HCT116 (cell line): ENCODE data around the gene ARHGEF10L. TPM values are rescaled to one million over a fixed set of nuclear protein-coding genes. Genes with fewer than 3 reads are reported as not detected.
"Not testable (repeated sequence)": the region's sequence is repeated elsewhere in the genome, so short reads cannot be mapped to it uniquely, and the experiment has no call there.

Experiments
- ATAC-seq: fragments of 200-7000 bp; cut with Tn5 transposase; 2 replicates; pipeline ENCODE4 v1.9.1; 2020; ENCODE audit warnings: mild to moderate bottlenecking, moderate library complexity
- BruUV-seq: library from RNA; stranded (reverse); fragments of 400-500 nt; replicated peaks from 2 replicates; lab custom pipeline; 2021; lab: Mats Ljungman, UMichigan
- CTCF ChIA-PET: fragments of 300-600 bp; sonication (Branson Sonifier 250); formaldehyde crosslinking; loops from one replicate; lab custom pipeline; 2021; ENCODE audit warnings: antibody characterized with exemption; lab: Charles Lee
- POLR2A ChIA-PET: fragments of 300-600, 350-600 bp; sonication (Branson Sonifier 250); formaldehyde crosslinking; loops from one replicate; lab custom pipeline; 2021; ENCODE audit warnings: antibody characterized with exemption; lab: Charles Lee
- RAD21 ChIA-PET, 2 experiments: fragments of 300-600 bp; sonication (Branson Sonifier 250); formaldehyde crosslinking; loops; one replicate each; lab custom pipeline; 2023; ENCODE audit warnings: low total read pairs in 2 of 2; ENCODE audit not compliant: uncharacterized antibody in 2 of 2, unreplicated experiment in 2 of 2, low non-redundant PET in 1 of 2; lab: Charles Lee
- DNase-seq: peaks from one replicate; pipeline ENCODE4 v3.0.0-alpha.2; 2010; ENCODE audit warnings: low read depth, low spot score
- H2AFZ ChIP-seq: fragments of 200-600 bp; shearing (Covaris generic), sonication (generic); 2 replicates; pipeline ENCODE4 v1.6.1; 2017; ENCODE audit warnings: low read depth, mixed run types, mixed read lengths, antibody characterized with exemption, low read length; ENCODE audit not compliant: poor library complexity, severe bottlenecking
- H3K27ac ChIP-seq: 2 replicates; pipeline ENCODE4 v1.5.1; 2012; ENCODE audit warnings: low read depth, low read length
- H3K27me3 ChIP-seq: fragments of 200-600 bp; sonication (generic); 2 replicates; pipeline ENCODE4 v1.6.1; 2016; ENCODE audit warnings: mixed run types, low read length, mixed read lengths; ENCODE audit not compliant: insufficient read depth
- H3K36me3 ChIP-seq, 2 experiments: fragments of 200-500 bp in 1 of 2; fragments of 200-600 bp in 1 of 2; sonication (Bioruptor generic) in 1 of 2; sonication (generic) in 1 of 2; 2 replicates each; pipeline versions ENCODE4 v1.5.1 to v1.6.1; 2014 to 2016; ENCODE audit warnings: low read length in 2 of 2, inconsistent platforms in 1 of 2, mixed read lengths in 1 of 2, mixed run types in 1 of 2; ENCODE audit not compliant: insufficient read depth in 2 of 2, control insufficient read depth in 1 of 2
- H3K4me1 ChIP-seq, 2 experiments: fragments of 200-600 bp in 1 of 2; sonication (generic) in 1 of 2; 2 replicates each; pipeline versions ENCODE4 v1.5.1 to v1.6.1; 2012 to 2017; ENCODE audit warnings: low read length in 2 of 2, inconsistent platforms in 1 of 2, mild to moderate bottlenecking in 1 of 2, mixed read lengths in 1 of 2, mixed run types in 1 of 2, moderate library complexity in 1 of 2; ENCODE audit not compliant: insufficient read depth in 2 of 2, control insufficient read depth in 1 of 2
- H3K4me2 ChIP-seq: fragments of 200-600 bp; sonication (generic); 2 replicates; pipeline ENCODE4 v1.6.1; 2017; ENCODE audit warnings: mixed run types, low read length, mixed read lengths
- H3K4me3 ChIP-seq, 2 experiments: fragments of 200-600 bp in 1 of 2; sonication (generic) in 1 of 2; replicated peaks in 1 of 2; 2 replicates each; pipeline ENCODE4 v1.5.1; 2011 to 2016; ENCODE audit warnings: low read length in 2 of 2, control low read depth in 1 of 2, low read depth in 1 of 2, mild to moderate bottlenecking in 1 of 2, mixed read lengths in 1 of 2, mixed run types in 1 of 2
- H3K79me2 ChIP-seq: fragments of 200-600 bp; sonication (generic); 2 replicates; pipeline ENCODE4 v1.6.1; 2017; ENCODE audit warnings: mild to moderate bottlenecking, mixed run types, low read length, moderate library complexity, mixed read lengths; ENCODE audit not compliant: insufficient read depth
- H3K9ac ChIP-seq: fragments of 200-600 bp; sonication (generic); 2 replicates; pipeline ENCODE4 v1.6.1; 2016; ENCODE audit warnings: low read length, mixed read lengths
- H3K9me2 ChIP-seq: fragments of 200-600 bp; sonication (generic), shearing (Covaris generic); 2 replicates; pipeline ENCODE4 v1.6.1; 2017; ENCODE audit warnings: mixed run types, mild to moderate bottlenecking, moderate library complexity; ENCODE audit not compliant: insufficient read depth
- H3K9me3 ChIP-seq, 2 experiments: fragments of 200-500 bp in 1 of 2; fragments of 200-600 bp in 1 of 2; sonication (Bioruptor generic) in 1 of 2; sonication (generic) in 1 of 2; 2 replicates each; pipeline ENCODE4 v1.6.1; 2014 to 2017; ENCODE audit warnings: low read length in 2 of 2, mixed read lengths in 2 of 2, inconsistent platforms in 1 of 2, low read depth in 1 of 2, mild to moderate bottlenecking in 1 of 2, mixed run types in 1 of 2, moderate library complexity in 1 of 2; ENCODE audit not compliant: control insufficient read depth in 1 of 2, insufficient read depth in 1 of 2
- H4K20me1 ChIP-seq: fragments of 200-600 bp; sonication (generic), shearing (Covaris generic); 2 replicates; pipeline ENCODE4 v1.6.1; 2017; ENCODE audit warnings: mixed run types, mild to moderate bottlenecking, moderate library complexity; ENCODE audit not compliant: insufficient read depth
- EGR1 ChIP-seq: IDR thresholded peaks from 2 replicates; pipeline ENCODE4 v1.6.1; 2012; ENCODE audit warnings: low read depth
- intact Hi-C: fragments of 100-400 bp; cut with micrococcal nuclease; formaldehyde crosslinking; loops from 2 replicates; pipeline ENCODE4 v1.10.0; 2022
- total RNA-seq: library from RNA; stranded (reverse); gene quantifications from one replicate; pipeline ENCODE4 v1.2.1, GENCODE V29; 2021; ENCODE audit not compliant: unreplicated experiment

ARHGEF10L gene
- total RNA-seq, 1 experiment from 2014 or later, result 14.7 TPM

GRCh38 chr1:17489768-17490417, 49.6 kb upstream of the ARHGEF10L start:
- 0 out of 2 replicates have a peak, but pooled peaks have one; percentile 19 for TF ChIP-seq EGR1
- RAD21 ChIA-PET, POLR2A ChIA-PET, ATAC-seq, H3K27me3 ChIP-seq, H4K20me1 ChIP-seq, H3K4me3 ChIP-seq, H3K27ac ChIP-seq, H3K36me3 ChIP-seq, H3K79me2 ChIP-seq, BruUV-seq, H3K9ac ChIP-seq, H3K9me3 ChIP-seq, DNase-seq, H3K9me2 ChIP-seq, H2AFZ ChIP-seq: not testable (repeated sequence)
- peaks cover 32 to 70% of the 10 kb centered on the region in 2 experiments for H3K4me1 ChIP-seq
- intact Hi-C loops, result loop anchor here (10.0 kb wide), 2 partner anchors 435 to 1085 kb away; partner anchors contain the start of gene SDHB
- CTCF ChIA-PET, result interaction anchor here (1.1 kb wide), 1 partner anchor 13 kb away, joined by 3 read pairs; no protein-coding TSS in a partner anchor
- peak overlapping the region; percentile 65; the same call in 1 of the 2 replicates for H3K4me2 ChIP-seq

GRCh38 chr1:17490667-17491066, 48.8 kb upstream of the ARHGEF10L start:
- H3K79me2 ChIP-seq, BruUV-seq, H3K4me3 ChIP-seq, H3K9me3 ChIP-seq, H3K27me3 ChIP-seq, DNase-seq, ATAC-seq, H3K36me3 ChIP-seq, H3K9ac ChIP-seq, H3K9me2 ChIP-seq, H3K27ac ChIP-seq, RAD21 ChIA-PET, H4K20me1 ChIP-seq, POLR2A ChIA-PET, H3K4me2 ChIP-seq, H2AFZ ChIP-seq: not testable (repeated sequence)
- H3K4me1 ChIP-seq, result peaks cover 32 to 66% of the 10 kb centered on the region in 2 experiments
- intact Hi-C loops, result loop anchor here (10.0 kb wide), 1 partner anchor 1084 kb away; no protein-coding TSS in a partner anchor
- CTCF ChIA-PET, result interaction anchor here (1.5 kb wide), 1 partner anchor 116 kb away, joined by 7 read pairs; no protein-coding TSS in a partner anchor
